Stimulated activated CD4-positive, alpha-beta T cell treated with anti-CD3 and anti-CD28 coated beads, Interleukin-4, amount 100 ng/mL, for 1 hour (primary cell): Measurements from ENCODE around the gene CYSLTR1.
"Not testable (repeated sequence)": the region's sequence is repeated elsewhere in the genome, so short reads cannot be mapped to it uniquely, and the experiment has no call there.

Experiments used
- DNase-seq: peaks from one replicate; pipeline ENCODE4 v3.0.0-alpha.2; 2020

The CYSLTR1 gene

GRCh38 chrX:78327370-78328086, at the start of gene CYSLTR1:
Gene CYSLTR1, minus strand, starts transcription at chrX:78327611. Its CDS starts 53,865 bp downstream, at chrX:78273746.
- no peak for DNase-seq

- DNase-seq: no peak
Measured at GRCh38 chrX:78377186-78377585, 49.8 kb upstream of the CYSLTR1 start.

GRCh38 chrX:78375894-78376293, 48.5 kb upstream of the CYSLTR1 start:
- DNase-seq: no peak

- no peak for DNase-seq
Measured at GRCh38 chrX:78366576-78366975, 39.2 kb upstream of the CYSLTR1 start.

- DNase-seq: no peak
Measured at GRCh38 chrX:78357342-78358055, 30.1 kb upstream of the CYSLTR1 start.

GRCh38 chrX:78333521-78333920, 6.1 kb upstream of the CYSLTR1 start:
- DNase-seq: no peak

- DNase-seq: no peak
Measured at GRCh38 chrX:78331708-78332107, 4.3 kb upstream of the CYSLTR1 start.

- no peak for DNase-seq
Measured at GRCh38 chrX:78330540-78330939, 3.1 kb upstream of the CYSLTR1 start.

GRCh38 chrX:78330068-78330467, 2.7 kb upstream of the CYSLTR1 start:
- no peak for DNase-seq

GRCh38 chrX:78329486-78329885, 2.1 kb upstream of the CYSLTR1 start:
- peak; percentile 20 for DNase-seq

- DNase-seq: no peak
Measured at GRCh38 chrX:78326401-78326800, 1.0 kb downstream of the CYSLTR1 start.

- no peak for DNase-seq
Measured at GRCh38 chrX:78322863-78323262, 4.5 kb downstream of the CYSLTR1 start.

GRCh38 chrX:78321809-78322208, 5.6 kb downstream of the CYSLTR1 start:
- no peak for DNase-seq

- no peak for DNase-seq
Measured at GRCh38 chrX:78316265-78316664, 11.1 kb downstream of the CYSLTR1 start.

- DNase-seq: no peak
Measured at GRCh38 chrX:78315745-78316144, 11.7 kb downstream of the CYSLTR1 start.

GRCh38 chrX:78314561-78314960, 12.8 kb downstream of the CYSLTR1 start:
- peak; percentile 16 for DNase-seq

GRCh38 chrX:78313526-78313925, 13.9 kb downstream of the CYSLTR1 start:
- no peak for DNase-seq

GRCh38 chrX:78307665-78308064, 19.7 kb downstream of the CYSLTR1 start:
- DNase-seq: no peak

- DNase-seq: no peak
Measured at GRCh38 chrX:78303086-78303485, 24.3 kb downstream of the CYSLTR1 start.

GRCh38 chrX:78300933-78301332, 26.5 kb downstream of the CYSLTR1 start:
- DNase-seq: not testable (repeated sequence)

GRCh38 chrX:78283511-78283910, 43.9 kb downstream of the CYSLTR1 start:
- no peak for DNase-seq

- DNase-seq: no peak
Measured at GRCh38 chrX:78237127-78237526, 90.3 kb downstream of the CYSLTR1 start.

GRCh38 chrX:78226047-78226446, 101.4 kb downstream of the CYSLTR1 start:
- DNase-seq: not testable (repeated sequence)
